ENCODE data around the gene OSBPL8. TPM values are rescaled to one million over a fixed set of nuclear protein-coding genes. Genes with fewer than 3 reads are reported as not detected.

OSBPL8 gene
- total RNA-seq, 2 experiments from 2014 or later: 25.0 to 61.3 TPM

DNA sequence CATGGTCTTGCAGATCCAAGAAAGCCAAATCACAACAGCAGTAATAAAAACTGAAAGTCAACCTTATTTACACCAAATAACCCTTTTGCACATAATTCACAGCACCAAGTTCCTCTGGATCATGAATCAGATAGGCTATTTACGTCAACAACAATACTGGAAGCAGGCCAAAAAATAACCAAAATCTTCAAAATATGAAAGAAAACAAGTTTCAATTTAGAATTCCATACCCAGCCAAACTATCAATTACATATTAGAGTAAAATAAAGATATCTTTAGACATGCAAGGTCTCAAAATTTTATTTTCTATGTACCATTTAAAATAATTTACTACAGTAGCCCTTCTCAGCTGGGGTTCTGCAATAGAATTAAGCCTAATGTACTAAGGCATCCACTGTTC lies 134.6 kb downstream of the OSBPL8 start:
- POLR2A ChIA-PET: no interaction called here
- TF ChIP-seq EZH2phosphoT487 (IDR thresholded peaks at IDR 0.05; ENCODE audit: borderline replicate concordance, low read depth, low read length) (no peak), CTCF (conservative IDR thresholded peaks at IDR 0.05; ENCODE audit: low read length) (no peak)

GRCh38 chr12:76422543-76423438 lies 136.8 kb downstream of the OSBPL8 start:
- H3K4me3 ChIP-seq (ENCODE audit: low read depth, low read length, poor library complexity, severe bottlenecking): no peak overlapping the region
- no peaks in the 10 kb centered on the region for H4K20me1 ChIP-seq (ENCODE audit: insufficient read depth, low read length)
- H3K27ac ChIP-seq (ENCODE audit: low read depth, low read length, poor library complexity, severe bottlenecking): no peak overlapping the region
- H3K79me2 ChIP-seq (ENCODE audit: insufficient read depth, low read depth, low read length): 0 out of 2 replicates have a peak, but pooled peaks cover 4% of the 10 kb centered on the region
- no peak overlapping the region for H2AFZ ChIP-seq (ENCODE audit: low read length)
- CTCF ChIA-PET (ENCODE audit: unreplicated experiment): no interaction called here
- H3K9me2 ChIP-seq (ENCODE audit: insufficient read depth, low read length): no peaks in the 10 kb centered on the region
- POLR2A ChIA-PET: interaction anchor here (1.2 to 1.3 kb wide), 2 partner anchors 9 to 14 kb away, joined by 3 to 6 read pairs; no protein-coding TSS in a partner anchor
- intact Hi-C loops (cut with micrococcal nuclease; ENCODE audit: unreplicated experiment): no loop called here
- H3K36me3 ChIP-seq (ENCODE audit: insufficient read depth, low read length): no peaks in the 10 kb centered on the region; the same call in 1 of the 2 replicates
- BruUV-seq (replicated peaks): no TSS peak
- TF ChIP-seq CTCF (conservative IDR thresholded peaks at IDR 0.05; ENCODE audit: low read length): no peak
- no peak for TF ChIP-seq EZH2phosphoT487 (IDR thresholded peaks at IDR 0.05; ENCODE audit: borderline replicate concordance, low read depth, low read length)
- DNase-seq (ENCODE audit: low spot score): no peak
- H3K9me3 ChIP-seq (ENCODE audit: low read length): peaks cover 30% of the 10 kb centered on the region
- no peaks in the 10 kb centered on the region for H3K4me1 ChIP-seq (ENCODE audit: insufficient read depth, low read length, poor library complexity, severe bottlenecking)
- H3K4me2 ChIP-seq (ENCODE audit: low read length): no peak overlapping the region

More for the DNA sequence above, 134.6 kb downstream of the OSBPL8 start:
- H4K20me1 ChIP-seq (ENCODE audit: insufficient read depth, low read length): no peaks in the 10 kb centered on the region
- no peaks in the 10 kb centered on the region for H3K4me1 ChIP-seq (ENCODE audit: insufficient read depth, low read length, poor library complexity, severe bottlenecking)
- no peak overlapping the region for H3K4me2 ChIP-seq (ENCODE audit: low read length)
- H3K4me3 ChIP-seq (ENCODE audit: low read depth, low read length, poor library complexity, severe bottlenecking): no peak overlapping the region
- no peaks in the 10 kb centered on the region for H3K9me2 ChIP-seq (ENCODE audit: insufficient read depth, low read length)
- CTCF ChIA-PET (ENCODE audit: unreplicated experiment): no interaction called here
- no peak overlapping the region for H2AFZ ChIP-seq (ENCODE audit: low read length)
- no peaks in the 10 kb centered on the region; the same call in 1 of the 2 replicates for H3K36me3 ChIP-seq (ENCODE audit: insufficient read depth, low read length)
- H3K27ac ChIP-seq (ENCODE audit: low read depth, low read length, poor library complexity, severe bottlenecking): no peak overlapping the region
- no peak for DNase-seq (ENCODE audit: low spot score)
- H3K9me3 ChIP-seq (ENCODE audit: low read length): peaks cover 30% of the 10 kb centered on the region
- intact Hi-C loops (cut with micrococcal nuclease; ENCODE audit: unreplicated experiment): no loop called here
- BruUV-seq (replicated peaks): no TSS peak
- 0 out of 2 replicates have a peak, but pooled peaks cover 4% of the 10 kb centered on the region for H3K79me2 ChIP-seq (ENCODE audit: insufficient read depth, low read depth, low read length)

GRCh38 chr12:76422154-76422542 lies 137.4 kb downstream of the OSBPL8 start:
- H3K4me1 ChIP-seq (ENCODE audit: insufficient read depth, low read length, poor library complexity, severe bottlenecking): no peaks in the 10 kb centered on the region
- no peak overlapping the region for H3K4me2 ChIP-seq (ENCODE audit: low read length)
- H3K36me3 ChIP-seq (ENCODE audit: insufficient read depth, low read length): no peaks in the 10 kb centered on the region; the same call in 1 of the 2 replicates
- H3K4me3 ChIP-seq (ENCODE audit: low read depth, low read length, poor library complexity, severe bottlenecking): no peak overlapping the region
- H4K20me1 ChIP-seq (ENCODE audit: insufficient read depth, low read length): no peaks in the 10 kb centered on the region
- POLR2A ChIA-PET: interaction anchor here (1.3 kb wide), 1 partner anchor 9 kb away, joined by 3 read pairs; no protein-coding TSS in a partner anchor
- TF ChIP-seq EZH2phosphoT487 (IDR thresholded peaks at IDR 0.05; ENCODE audit: borderline replicate concordance, low read depth, low read length) (no peak), CTCF (conservative IDR thresholded peaks at IDR 0.05; ENCODE audit: low read length) (no peak)
- H3K79me2 ChIP-seq (ENCODE audit: insufficient read depth, low read depth, low read length): 0 out of 2 replicates have a peak, but pooled peaks cover 4% of the 10 kb centered on the region
- intact Hi-C loops (cut with micrococcal nuclease; ENCODE audit: unreplicated experiment): no loop called here
- BruUV-seq (replicated peaks): no TSS peak
- H3K9me2 ChIP-seq (ENCODE audit: insufficient read depth, low read length): no peaks in the 10 kb centered on the region
- H3K9me3 ChIP-seq (ENCODE audit: low read length): peaks cover 30% of the 10 kb centered on the region
- CTCF ChIA-PET (ENCODE audit: unreplicated experiment): no interaction called here
- H3K27ac ChIP-seq (ENCODE audit: low read depth, low read length, poor library complexity, severe bottlenecking): no peak overlapping the region
- no peak overlapping the region for H2AFZ ChIP-seq (ENCODE audit: low read length)
- no peak for DNase-seq (ENCODE audit: low spot score)
